Measurements from ENCODE around the gene FLYWCH1. TPM values are rescaled to one million over a fixed set of nuclear protein-coding genes. Genes with fewer than 3 reads are reported as not detected.

The FLYWCH1 gene
- total RNA-seq, 1 experiment from 2014 or later = 12.5 TPM

- no peak overlapping the region for H2BK12ac ChIP-seq (ENCODE audit: insufficient read length, low read depth, low read length)
- H4K91ac ChIP-seq (ENCODE audit: insufficient read length, low read depth, low read length) = no peak overlapping the region
- H3K4ac ChIP-seq (ENCODE audit: low read depth, low read length) = no peak overlapping the region
- H3K4me1 ChIP-seq (ENCODE audit: insufficient read depth, low read length) = no peaks in the 10 kb centered on the region
- H3K79me1 ChIP-seq (ENCODE audit: insufficient read depth, low read depth, low read length, poor library complexity, severe bottlenecking) = no peaks in the 10 kb centered on the region
- no peak overlapping the region for H2BK20ac ChIP-seq (ENCODE audit: low read depth, low read length, poor library complexity, severe bottlenecking)
- H2AK5ac ChIP-seq (ENCODE audit: insufficient read length, low read length) = no peak overlapping the region
- no peak overlapping the region for H3K56ac ChIP-seq (ENCODE audit: insufficient read length, low read depth, low read length)
- H3K79me2 ChIP-seq (ENCODE audit: insufficient read depth, low read length) = no peaks in the 10 kb centered on the region
- Mint-ChIP-seq H3K27ac (no peak overlapping the region; a peak in 1 of 7 replicates), H3K27me3 (ENCODE audit: low read depth) (peaks cover 6% of the 10 kb centered on the region), H3K36me3 (ENCODE audit: insufficient read depth in 1 of 3, low read depth in 3 of 3) (peaks cover 9 to 18% (median 16%) of the 10 kb centered on the region in 3 experiments), H3K9me3 (peaks cover 10 to 11% of the 10 kb centered on the region in 2 experiments), H3K4me1 (peaks cover 28 to 30% of the 10 kb centered on the region in 2 experiments), H3K4me3 (no peak overlapping the region)
- no peak overlapping the region for H3K4me2 ChIP-seq (ENCODE audit: insufficient read depth, insufficient read length, low read length)
- peaks cover 5% of the 10 kb centered on the region for H3K23me2 ChIP-seq (ENCODE audit: insufficient read length, low read depth, low read length, poor library complexity, severe bottlenecking)
- no peak overlapping the region for H4K5ac ChIP-seq (ENCODE audit: insufficient read length, low read depth, low read length)
- H3K14ac ChIP-seq (ENCODE audit: insufficient read depth, low read length) = no peak overlapping the region
- H2AFZ ChIP-seq (ENCODE audit: low read length) = no peak overlapping the region
- no peak overlapping the region for H3K18ac ChIP-seq (ENCODE audit: insufficient read length, low read depth, low read length)
- H4K8ac ChIP-seq (replicated peaks; ENCODE audit: insufficient read length, low read depth, low read length) = no peak overlapping the region
- no peak overlapping the region for H3T11ph ChIP-seq (ENCODE audit: low read length)
- no peaks in the 10 kb centered on the region for H3K27me3 ChIP-seq (ENCODE audit: insufficient read depth, low read length)
- no peak overlapping the region for H3K9ac ChIP-seq (ENCODE audit: extremely low read depth, insufficient read length, low read length)
- no peak overlapping the region for H3K23ac ChIP-seq (ENCODE audit: insufficient read length, low read depth, low read length)
- no peak for DNase-seq
- H3K27ac ChIP-seq (ENCODE audit: insufficient read length, low read depth, low read length) = no peak overlapping the region
- H4K20me1 ChIP-seq (ENCODE audit: control insufficient read depth, insufficient read depth, insufficient read length) = no peaks in the 10 kb centered on the region
- no peak for TF ChIP-seq CTCF (conservative IDR thresholded peaks at IDR 0.05)
- H2BK5ac ChIP-seq (ENCODE audit: insufficient read length, low read length) = no peak overlapping the region
- no peaks in the 10 kb centered on the region for H3K9me3 ChIP-seq (ENCODE audit: control insufficient read depth, low read depth, low read length)
- no CpG with 5 or more reads among the region's 14 CpGs for WGBS (ENCODE audit: extremely low coverage, insufficient read length, low lambda C conversion rate)
- H2BK15ac ChIP-seq (ENCODE audit: low read depth, low read length) = no peak overlapping the region
- H2BK120ac ChIP-seq (ENCODE audit: low read depth, low read length, poor library complexity, severe bottlenecking) = no peak overlapping the region
Measured at GRCh38 chr16:2929693-2930092, 18.0 kb downstream of the FLYWCH1 start.

Data from H9 (cell line).